AG08396 (cell line): ENCODE data around the gene MCM6.

Experiments used
- DNase-seq: peaks from one replicate; pipeline ENCODE4 v3.0.0; 2012; ENCODE audit warnings: low spot score, mixed read lengths

Gene MCM6

DNA sequence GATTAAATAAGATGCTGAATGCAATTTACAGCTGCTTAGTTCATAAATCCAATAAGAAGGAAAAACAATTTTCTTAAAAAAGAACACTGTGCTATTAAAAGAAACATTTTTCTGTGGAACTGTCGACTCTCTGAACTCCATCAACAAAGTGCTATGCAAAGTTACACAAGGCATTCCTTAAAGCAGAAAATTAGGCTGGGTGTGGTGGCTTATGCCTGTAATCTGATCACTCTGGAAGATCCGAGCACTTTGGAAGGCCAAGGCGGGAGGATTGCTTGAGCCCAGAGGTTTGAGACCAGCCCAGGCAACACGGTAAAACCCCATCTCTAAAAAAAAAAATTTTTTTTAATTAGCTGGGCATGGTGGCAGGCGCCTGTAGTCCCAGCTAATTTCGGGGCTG, 13.0 kb downstream of the MCM6 start:
- no peak for DNase-seq

GRCh38 chr2:135862718-135863117, 13.5 kb downstream of the MCM6 start:
- no peak for DNase-seq

DNA sequence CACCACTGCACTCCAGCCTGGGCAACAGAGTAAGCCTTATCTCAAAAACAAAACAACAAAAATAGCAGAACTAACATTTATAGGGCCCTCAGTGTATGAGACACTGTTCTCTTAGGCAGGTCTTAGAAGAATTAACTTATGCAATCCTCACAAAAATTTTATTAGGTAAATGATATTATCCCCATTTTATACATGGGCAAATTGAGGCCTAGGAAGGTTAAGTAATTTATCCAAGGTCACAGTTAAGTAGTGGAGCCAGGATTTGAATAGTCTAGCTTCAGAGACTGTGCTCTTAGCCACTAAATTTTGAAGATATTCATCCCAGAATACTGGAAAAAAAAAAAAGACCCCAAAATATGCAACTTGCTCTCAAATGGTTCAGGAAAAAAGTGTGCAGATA, 22.8 kb downstream of the MCM6 start:
- DNase-seq: no peak

DNA sequence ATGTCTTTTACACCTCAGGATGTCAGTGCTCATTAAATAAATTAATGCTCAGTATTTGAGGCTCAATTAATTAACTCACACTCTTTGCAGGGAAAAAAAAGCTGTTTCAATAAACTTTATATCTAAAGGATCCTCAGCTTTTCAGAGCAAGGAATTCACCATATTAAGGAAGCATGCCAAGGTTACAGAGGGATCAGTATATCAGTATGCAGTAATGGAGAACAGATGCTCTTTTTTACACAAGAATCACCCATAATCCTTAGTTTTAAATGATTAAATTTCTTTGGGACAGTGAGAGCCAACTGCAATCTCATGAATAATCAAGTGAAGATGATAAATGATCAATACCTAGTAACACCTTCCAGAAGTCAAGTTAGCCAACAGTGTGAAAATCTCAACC, 24.4 kb downstream of the MCM6 start:
- DNase-seq: no peak

DNA sequence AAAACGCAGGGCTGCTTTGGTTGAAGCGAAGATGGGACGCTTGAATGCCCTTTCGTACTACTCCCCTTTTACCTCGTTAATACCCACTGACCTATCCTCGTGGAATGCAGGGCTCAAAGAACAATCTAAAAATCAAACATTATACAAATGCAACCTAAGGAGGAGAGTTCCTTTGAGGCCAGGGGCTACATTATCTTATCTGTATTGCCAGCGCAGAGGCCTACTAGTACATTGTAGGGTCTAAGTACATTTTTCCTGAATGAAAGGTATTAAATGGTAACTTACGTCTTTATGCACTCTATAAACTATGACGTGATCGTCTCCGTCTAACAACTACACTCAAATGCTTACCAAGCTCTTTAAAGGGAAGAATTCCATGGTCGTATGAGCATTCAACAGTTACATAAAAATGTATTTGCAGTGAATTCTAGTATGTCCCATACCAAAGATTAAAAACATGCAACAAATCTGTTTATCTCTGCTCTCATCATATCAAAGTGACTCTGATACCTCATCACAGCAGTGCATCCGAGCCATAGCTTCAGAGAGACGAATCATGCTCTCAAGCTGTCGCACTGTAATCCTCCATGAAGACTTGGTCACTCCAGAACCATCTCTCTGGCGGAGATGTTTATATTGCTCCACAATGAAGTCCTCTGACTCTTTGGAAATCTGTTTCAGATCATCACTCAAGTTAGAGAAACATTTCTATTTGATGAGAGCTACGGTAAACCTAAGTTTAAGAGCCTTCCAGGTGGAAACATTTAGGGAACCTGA, 25.2 kb downstream of the MCM6 start:
- no peak for DNase-seq

GRCh38 chr2:135849087-135849486, 27.2 kb downstream of the MCM6 start:
- no peak for DNase-seq

- DNase-seq: no peak
Observed at GRCh38 chr2:135845997-135846396, 30.2 kb downstream of the MCM6 start.

GRCh38 chr2:135845257-135845656, 31.0 kb downstream of the MCM6 start:
- DNase-seq: no peak

DNA sequence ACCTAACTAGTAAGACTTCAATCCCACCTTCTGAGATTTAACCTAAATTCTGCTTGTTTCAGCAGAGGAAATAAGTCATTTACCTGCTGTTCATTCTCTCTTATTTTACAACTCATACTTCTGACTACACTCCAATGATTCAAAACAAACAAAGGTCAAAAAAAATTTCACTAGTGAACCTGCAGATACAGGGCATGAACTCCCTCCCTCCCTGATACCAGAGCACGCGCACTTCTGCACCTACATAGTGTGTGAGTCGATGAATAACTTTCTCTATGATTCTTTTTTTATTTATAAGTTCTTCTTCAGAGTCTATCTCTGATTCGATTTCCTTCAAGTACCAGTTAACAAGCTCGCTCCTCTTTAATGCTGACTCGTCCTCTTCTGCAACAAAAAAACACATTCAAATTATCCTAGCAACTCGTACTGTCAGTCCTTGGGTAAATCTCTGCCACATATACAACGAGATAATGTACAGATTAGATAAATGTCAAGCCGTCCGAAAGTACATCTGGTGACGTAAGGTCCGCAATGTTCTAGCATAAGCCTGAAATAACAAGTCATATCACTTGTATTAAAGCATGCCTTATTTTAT, 31.8 kb downstream of the MCM6 start:
- DNase-seq: no peak

DNA sequence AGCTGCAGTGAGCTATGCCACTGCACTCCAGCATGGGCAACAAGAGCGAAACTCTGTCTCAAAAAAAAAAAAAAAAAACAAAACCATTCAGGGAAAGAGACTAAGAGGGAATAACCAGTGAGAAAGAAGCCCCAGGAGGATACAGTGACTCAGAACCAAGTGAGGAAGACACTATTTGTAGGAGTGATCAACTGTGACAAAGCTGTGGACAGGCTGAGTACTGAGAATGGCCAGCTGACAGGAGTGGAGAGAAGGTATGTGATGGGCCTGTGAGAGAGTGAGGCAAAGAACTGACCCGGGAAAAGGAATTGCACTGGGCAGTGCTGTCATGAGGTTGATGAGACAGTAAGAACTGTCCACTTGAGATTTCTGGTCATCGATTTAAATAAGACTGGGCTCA, 32.6 kb downstream of the MCM6 start:
- no peak for DNase-seq

DNA sequence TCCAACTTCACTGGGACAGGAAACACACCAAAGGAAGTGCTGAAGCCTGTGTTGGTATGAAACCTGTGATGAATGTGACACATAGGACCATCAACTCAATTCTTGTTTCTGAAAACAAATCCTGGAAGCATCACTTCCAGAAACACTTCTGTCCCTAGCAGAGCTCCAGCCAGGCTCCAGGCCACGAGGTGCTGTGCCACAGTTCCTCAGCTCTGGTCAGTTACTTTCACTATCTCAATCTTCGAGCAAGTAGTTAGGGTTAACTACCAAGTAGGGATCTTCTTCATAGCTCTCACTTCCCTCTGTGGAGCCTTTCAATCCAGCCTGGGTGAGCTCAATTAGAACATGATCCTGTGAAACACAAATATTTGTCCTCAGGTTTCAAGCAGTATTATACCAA, 35.6 kb downstream of the MCM6 start:
- peak; percentile 18 for DNase-seq

GRCh38 chr2:135839713-135840112, 36.5 kb downstream of the MCM6 start:
- DNase-seq: peak; percentile 61

- DNase-seq: no peak
Observed at GRCh38 chr2:135838502-135838901, 37.7 kb downstream of the MCM6 start.

- DNase-seq: no peak
Observed at GRCh38 chr2:135836596-135837270, 39.5 kb downstream of the MCM6 start, which contains the start of gene LCT. Gene LCT, minus strand, starts transcription at chr2:135837184. Its CDS starts 15 bp downstream, at chr2:135837169.

GRCh38 chr2:135832891-135833290, 43.4 kb downstream of the MCM6 start:
- no peak for DNase-seq

GRCh38 chr2:135831180-135831812, 44.9 kb downstream of the MCM6 start:
- no peak for DNase-seq

GRCh38 chr2:135829378-135830135, 46.7 kb downstream of the MCM6 start:
- no peak for DNase-seq

- no peak for DNase-seq
Observed at GRCh38 chr2:135826544-135826943, 49.7 kb downstream of the MCM6 start.

GRCh38 chr2:135825550-135826176, 50.6 kb downstream of the MCM6 start:
- DNase-seq: no peak

GRCh38 chr2:135825131-135825530, 51.1 kb downstream of the MCM6 start:
- no peak for DNase-seq

DNA sequence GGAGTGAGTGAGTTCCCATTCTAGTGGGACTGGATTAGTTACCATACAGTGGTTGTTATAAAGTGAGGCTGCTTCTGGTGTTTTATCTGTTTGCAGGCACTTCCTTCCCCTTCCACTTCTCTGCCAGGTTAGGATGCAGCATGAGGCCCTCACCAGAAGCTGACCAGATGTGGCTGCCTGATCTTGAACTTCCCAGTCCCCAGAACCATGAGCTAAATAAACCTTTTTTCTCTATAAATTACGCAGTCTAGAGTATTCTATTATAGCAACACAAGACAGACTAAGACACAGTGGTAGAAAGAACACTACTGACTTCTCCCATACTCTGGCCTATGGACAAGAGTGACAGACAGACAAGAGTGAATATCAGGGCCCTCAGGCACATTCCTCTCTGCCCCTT, 53.4 kb downstream of the MCM6 start:
- no peak for DNase-seq

DNA sequence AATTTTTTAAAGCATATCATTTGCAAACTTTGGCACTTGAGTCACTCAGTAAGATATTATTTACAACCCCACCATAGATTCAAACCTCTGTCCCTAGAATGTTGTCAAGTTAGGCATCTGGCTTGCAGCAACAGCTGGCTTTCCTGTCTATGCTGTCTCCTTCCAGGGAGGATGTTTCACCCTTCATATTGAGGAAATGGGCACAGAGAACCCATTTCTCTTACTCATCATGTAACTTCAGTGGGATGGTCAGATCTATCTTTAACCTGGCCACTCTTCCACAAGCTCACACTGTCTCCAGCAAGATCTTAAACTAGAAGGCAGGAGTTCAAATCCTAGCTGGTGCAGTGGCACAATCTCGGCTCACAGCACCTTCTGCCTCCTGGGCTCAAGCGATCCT, 55.1 kb downstream of the MCM6 start:
- no peak for DNase-seq
